OCI-LY3 (cell line): ENCODE results near the gene HIPK2.

Experiments used
- H2AFZ ChIP-seq: fragments of 200-600, 300-600 bp; shearing (Covaris generic); 2 replicates; pipeline ENCODE4 v1.6.0; 2014; ENCODE audit warnings: antibody characterized with exemption, low read depth, low read length
- H3K27ac ChIP-seq: fragments of 200-600, 300-600 bp; sonication (generic); 2 replicates; pipeline ENCODE4 v1.5.1; 2014; ENCODE audit warnings: mild to moderate bottlenecking, low read length, moderate library complexity, mixed read lengths
- H3K27me3 ChIP-seq: fragments of 200-600, 300-600 bp; sonication (generic); 2 replicates; pipeline ENCODE4 v1.6.1; 2014; ENCODE audit warnings: low read depth, low read length, mixed read lengths
- H3K36me3 ChIP-seq: fragments of 200-600, 300-600 bp; sonication (generic); replicated peaks from 2 replicates; pipeline ENCODE3; 2014; ENCODE audit warnings: low read depth, low read length, mixed read lengths
- H3K4me1 ChIP-seq: fragments of 300-600, 200-600 bp; sonication (generic); 2 replicates; pipeline ENCODE4 v1.6.1; 2014; ENCODE audit warnings: low read length, mixed read lengths
- H3K4me2 ChIP-seq: fragments of 200-600, 300-600 bp; sonication (generic); 2 replicates; pipeline ENCODE4 v1.6.1; 2014; ENCODE audit warnings: low read length, mixed read lengths
- H3K4me3 ChIP-seq: fragments of 300-600, 200-600 bp; sonication (generic); 2 replicates; pipeline ENCODE4 v1.5.1; 2014; ENCODE audit warnings: antibody characterized with exemption, mild to moderate bottlenecking, low read length, moderate library complexity
- H3K79me2 ChIP-seq: fragments of 300-600, 200-600 bp; shearing (Covaris generic); 2 replicates; pipeline ENCODE4 v1.6.1; 2014; ENCODE audit warnings: mild to moderate bottlenecking, low read length, mixed read lengths
- H3K9ac ChIP-seq: fragments of 300-600, 200-600 bp; shearing (Covaris generic); 2 replicates; pipeline ENCODE4 v1.6.0; 2014; ENCODE audit warnings: mild to moderate bottlenecking, low read length, moderate library complexity
- H3K9me3 ChIP-seq: fragments of 200-600, 300-600 bp; shearing (Covaris generic); 2 replicates; pipeline ENCODE4 v1.6.1; 2014; ENCODE audit warnings: low read length, mixed read lengths; ENCODE audit not compliant: insufficient read depth
- H4K20me1 ChIP-seq: fragments of 200-600, 300-600 bp; sonication (generic); 2 replicates; pipeline ENCODE4 v1.6.1; 2016; ENCODE audit warnings: low read length, mixed read lengths; ENCODE audit not compliant: insufficient read depth
- CTCF ChIP-seq: fragments of 200-600, 300-600 bp; sonication (generic); IDR thresholded peaks from 2 replicates; pipeline ENCODE4 v1.5.1; 2014; ENCODE audit warnings: antibody characterized with exemption, low read length, low read depth
- EZH2phosphoT487 ChIP-seq: fragments of 200-600 bp; shearing (Covaris generic); IDR thresholded peaks from 2 replicates; pipeline ENCODE4 v1.6.1; 2018; ENCODE audit warnings: antibody characterized with exemption, mixed run types, low read depth

HIPK2 gene

GRCh38 chr7:139798221-139798620, 20.4 kb upstream of the HIPK2 start:
- Histone ChIP-seq H4K20me1 (no peaks in the 10 kb centered on the region), H3K36me3 (no peaks in the 10 kb centered on the region), H3K9me3 (no peaks in the 10 kb centered on the region), H3K27ac (no peak overlapping the region), H3K4me3 (peak overlapping the region; percentile 35), H3K9ac (no peak overlapping the region), H3K79me2 (no peaks in the 10 kb centered on the region), H2AFZ (peak overlapping the region; percentile 56; the same call in 1 of the 2 replicates), H3K27me3 (peaks cover 13% of the 10 kb centered on the region; the same call in 1 of the 2 replicates), H3K4me2 (peak overlapping the region; percentile 67), H3K4me1 (peaks cover 9% of the 10 kb centered on the region)
- TF ChIP-seq EZH2phosphoT487 = no peak
- TF ChIP-seq CTCF = no peak

- Histone ChIP-seq H3K4me2 (peak overlapping the region; percentile 67; the same call in 1 of the 2 replicates), H3K4me3 (no peak overlapping the region; the same call in 1 of the 2 replicates), H3K9ac (no peak overlapping the region), H4K20me1 (no peaks in the 10 kb centered on the region), H3K79me2 (no peaks in the 10 kb centered on the region), H3K27me3 (peaks cover 13% of the 10 kb centered on the region; the same call in 1 of the 2 replicates), H3K9me3 (no peaks in the 10 kb centered on the region), H3K36me3 (no peaks in the 10 kb centered on the region), H2AFZ (no peak overlapping the region), H3K27ac (no peak overlapping the region), H3K4me1 (peaks cover 9% of the 10 kb centered on the region)
- no peak for TF ChIP-seq EZH2phosphoT487
- TF ChIP-seq CTCF = no peak
Measured at GRCh38 chr7:139797607-139798006, 19.8 kb upstream of the HIPK2 start.

GRCh38 chr7:139791316-139791715, 13.5 kb upstream of the HIPK2 start:
- H3K9me3 ChIP-seq = no peaks in the 10 kb centered on the region
- TF ChIP-seq CTCF = no peak
- no peak for TF ChIP-seq EZH2phosphoT487
- no peaks in the 10 kb centered on the region for H3K4me1 ChIP-seq
- no peak overlapping the region for H3K27ac ChIP-seq
- H3K4me3 ChIP-seq = no peak overlapping the region
- no peak overlapping the region for H2AFZ ChIP-seq
- no peaks in the 10 kb centered on the region for H4K20me1 ChIP-seq
- H3K36me3 ChIP-seq = no peaks in the 10 kb centered on the region
- no peaks in the 10 kb centered on the region for H3K79me2 ChIP-seq
- no peak overlapping the region for H3K9ac ChIP-seq
- H3K4me2 ChIP-seq = no peak overlapping the region
- peaks cover 28% of the 10 kb centered on the region for H3K27me3 ChIP-seq

GRCh38 chr7:139784648-139785047, 6.8 kb upstream of the HIPK2 start:
- peaks cover 81% of the 10 kb centered on the region for H3K27me3 ChIP-seq
- no peaks in the 10 kb centered on the region for H3K36me3 ChIP-seq
- no peak overlapping the region for H3K27ac ChIP-seq
- no peaks in the 10 kb centered on the region for H3K79me2 ChIP-seq
- H4K20me1 ChIP-seq = no peaks in the 10 kb centered on the region
- no peaks in the 10 kb centered on the region for H3K9me3 ChIP-seq
- H3K4me3 ChIP-seq = no peak overlapping the region
- TF ChIP-seq EZH2phosphoT487 (no peak), CTCF (no peak)
- H3K4me2 ChIP-seq = no peak overlapping the region
- H3K9ac ChIP-seq = no peak overlapping the region
- H2AFZ ChIP-seq = no peak overlapping the region
- no peaks in the 10 kb centered on the region for H3K4me1 ChIP-seq
